H1 (cell line): ENCODE data around the gene MUSTN1. TPM values are rescaled to one million over a fixed set of nuclear protein-coding genes. Genes with fewer than 3 reads are reported as not detected.

Source experiments
- CTCF ChIA-PET: fragments of 300-600 bp; sonication (Branson Sonifier 250); formaldehyde crosslinking; loops from one replicate; lab custom pipeline; 2021; ENCODE audit not compliant: partially characterized antibody; lab: Charles Lee
- POLR2A ChIA-PET: fragments of 300-600 bp; sonication (Branson Sonifier 250); formaldehyde crosslinking; loops from one replicate; lab custom pipeline; 2021; ENCODE audit warnings: inconsistent platforms; ENCODE audit not compliant: partially characterized antibody; lab: Charles Lee
- DNase-seq, 2 experiments: peaks; one replicate each; pipeline versions ENCODE4 v3.0.0 to v3.0.0-alpha.2; 2010 to 2022; ENCODE audit warnings: low spot score in 2 of 2, low read depth in 1 of 2, mixed read lengths in 1 of 2
- FAIRE-seq: peaks from 2 replicates; lab custom pipeline; 2011; peaks lifted over from hg19 to GRCh38; lab: Jason Lieb, UNC
- H2AFZ ChIP-seq: 2 replicates; pipeline ENCODE4 v1.8.1; 2012; ENCODE audit warnings: low read length, inconsistent platforms
- H2AK5ac ChIP-seq: 2 replicates; pipeline ENCODE4 v1.6.1; 2013; ENCODE audit warnings: low read depth, low read length
- H2BK120ac ChIP-seq: replicated peaks from 2 replicates; pipeline ENCODE3; 2013; ENCODE audit warnings: low read depth, low read length, inconsistent platforms
- H2BK12ac ChIP-seq: 2 replicates; pipeline ENCODE4 v1.6.1; 2013; ENCODE audit warnings: low read depth, low read length
- H2BK15ac ChIP-seq: 2 replicates; pipeline ENCODE4 v1.6.1; 2013; ENCODE audit warnings: low read length
- H2BK20ac ChIP-seq: 2 replicates; pipeline ENCODE4 v1.6.1; 2013; ENCODE audit warnings: low read length
- H2BK5ac ChIP-seq: 2 replicates; pipeline ENCODE4 v1.6.1; 2013; ENCODE audit warnings: low read depth, low read length
- H3K14ac ChIP-seq: 2 replicates; pipeline ENCODE4 v1.6.1; 2013; ENCODE audit warnings: inconsistent platforms; ENCODE audit not compliant: insufficient read length
- H3K18ac ChIP-seq: 2 replicates; pipeline ENCODE4 v1.6.1; 2013; ENCODE audit warnings: low read length; ENCODE audit errors: extremely low read depth
- H3K23ac ChIP-seq: 2 replicates; pipeline ENCODE4 v1.6.1; 2013; ENCODE audit warnings: inconsistent platforms; ENCODE audit not compliant: insufficient read length
- H3K23me2 ChIP-seq: 2 replicates; pipeline ENCODE4 v1.6.1; 2013; ENCODE audit warnings: low read depth, low read length
- H3K27ac ChIP-seq: 2 replicates; pipeline ENCODE4 v1.6.1; 2011; ENCODE audit warnings: low read depth, low read length, inconsistent platforms
- H3K27me3 ChIP-seq, 4 experiments: replicated peaks in 1 of 4; 1 replicate in 1 of 4; 2 replicates in 3 of 4; pipeline versions ENCODE4 v1.6.1 to v1.8.1; 2011 to 2013; ENCODE audit warnings: low read length in 3 of 4, mild to moderate bottlenecking in 3 of 4, inconsistent platforms in 2 of 4, mixed read lengths in 2 of 4, moderate library complexity in 1 of 4; ENCODE audit not compliant: control insufficient read depth in 3 of 4, insufficient read depth in 3 of 4; ENCODE audit errors: extremely low read depth in 1 of 4
- H3K36me3 ChIP-seq, 4 experiments: 2 replicates each; pipeline versions ENCODE4 v1.6.1 to v1.8.1; 2011 to 2013; ENCODE audit warnings: mild to moderate bottlenecking in 4 of 4, low read length in 3 of 4, moderate library complexity in 2 of 4, control low read depth in 1 of 4, inconsistent platforms in 1 of 4; ENCODE audit not compliant: insufficient read depth in 4 of 4, control insufficient read depth in 2 of 4
- H3K4ac ChIP-seq: replicated peaks from 2 replicates; pipeline ENCODE3; 2013; ENCODE audit warnings: low read length, low read depth, mixed read lengths, inconsistent platforms; ENCODE audit not compliant: insufficient read length
- H3K4me1 ChIP-seq, 4 experiments: replicated peaks in 1 of 4; 1 replicate in 1 of 4; 2 replicates in 3 of 4; pipeline versions ENCODE4 v1.6.1 to v1.8.1; 2011 to 2013; ENCODE audit warnings: low read length in 3 of 4, inconsistent platforms in 2 of 4, mixed read lengths in 1 of 4; ENCODE audit not compliant: insufficient read depth in 4 of 4, control insufficient read depth in 3 of 4
- H3K4me2 ChIP-seq, 2 experiments: 2 replicates each; pipeline versions ENCODE4 v1.6.1 to v1.8.1; 2011 to 2013; ENCODE audit warnings: low read depth in 2 of 2, low read length in 2 of 2, control low read depth in 1 of 2, inconsistent platforms in 1 of 2, mild to moderate bottlenecking in 1 of 2; ENCODE audit not compliant: insufficient read depth in 1 of 2
- H3K4me3 ChIP-seq, 4 experiments: fragments of 200-600, 300-600 bp in 1 of 4; sonication (generic), shearing (Covaris generic), sonication (Bioruptor Twin) in 1 of 4; 2 replicates each; pipeline versions ENCODE4 v1.5.1 to v1.8.1; 2011 to 2016; ENCODE audit warnings: low read length in 4 of 4, low read depth in 3 of 4, control low read depth in 2 of 4, inconsistent platforms in 2 of 4, mild to moderate bottlenecking in 2 of 4, mixed read lengths in 1 of 4, moderate library complexity in 1 of 4; ENCODE audit not compliant: insufficient read depth in 2 of 4; ENCODE audit errors: extremely low read depth in 1 of 4
- H3K56ac ChIP-seq: replicated peaks from 2 replicates; pipeline ENCODE3; 2013; ENCODE audit warnings: low read depth, mild to moderate bottlenecking, mixed read lengths, low read length, inconsistent platforms; ENCODE audit not compliant: insufficient read length
- H3K79me1 ChIP-seq: 2 replicates; pipeline ENCODE4 v1.6.1; 2013; ENCODE audit warnings: low read depth, low read length, control low read depth
- H3K79me2 ChIP-seq, 2 experiments: 2 replicates each; pipeline versions ENCODE4 v1.6.1 to v1.8.1; 2012 to 2013; ENCODE audit warnings: low read length in 2 of 2, mild to moderate bottlenecking in 2 of 2, inconsistent platforms in 1 of 2; ENCODE audit not compliant: insufficient read depth in 2 of 2, control insufficient read depth in 1 of 2
- H3K9ac ChIP-seq, 4 experiments: replicated peaks in 1 of 4; 1 replicate in 1 of 4; 2 replicates in 3 of 4; pipeline versions ENCODE4 v1.6.1 to v1.8.1; 2011 to 2013; ENCODE audit warnings: low read depth in 3 of 4, low read length in 3 of 4, control low read depth in 2 of 4, mild to moderate bottlenecking in 2 of 4, moderate library complexity in 2 of 4, inconsistent platforms in 1 of 4; ENCODE audit errors: extremely low read depth in 1 of 4
- H3K9me3 ChIP-seq, 2 experiments: 2 replicates each; pipeline versions ENCODE4 v1.6.1 to v1.8.1; 2012 to 2013; ENCODE audit warnings: mild to moderate bottlenecking in 2 of 2, moderate library complexity in 2 of 2, control low read depth in 1 of 2, inconsistent platforms in 1 of 2, low read depth in 1 of 2, low read length in 1 of 2, mixed read lengths in 1 of 2; ENCODE audit not compliant: insufficient read depth in 2 of 2
- H4K20me1 ChIP-seq, 2 experiments: replicated peaks in 1 of 2; 2 replicates each; pipeline versions ENCODE3 to v1.8.1; 2011 to 2013; ENCODE audit warnings: inconsistent platforms in 2 of 2, low read length in 2 of 2, mild to moderate bottlenecking in 1 of 2; ENCODE audit not compliant: insufficient read depth in 2 of 2, control insufficient read depth in 1 of 2
- H4K5ac ChIP-seq: 2 replicates; pipeline ENCODE4 v1.6.1; 2013; ENCODE audit warnings: low read length, low read depth, mixed read lengths, inconsistent platforms; ENCODE audit not compliant: insufficient read length
- H4K8ac ChIP-seq: 2 replicates; pipeline ENCODE4 v1.8.0; 2013; ENCODE audit warnings: mild to moderate bottlenecking, moderate library complexity, low read length, inconsistent platforms; ENCODE audit not compliant: insufficient read depth; ENCODE audit errors: extremely low read depth
- H4K91ac ChIP-seq: replicated peaks from 2 replicates; pipeline ENCODE3; 2013; ENCODE audit warnings: low read length, mixed read lengths, inconsistent platforms; ENCODE audit not compliant: insufficient read length
- BCL11A ChIP-seq, 2 experiments: IDR thresholded peaks; one replicate each; pipeline ENCODE4 v1.6.1; 2011; ENCODE audit warnings: low read depth in 2 of 2, low read length in 2 of 2, mild to moderate bottlenecking in 2 of 2
- CBX8 ChIP-seq: fragments of 300-800, 300-1000 bp; sonication (generic); IDR thresholded peaks from 2 replicates; pipeline ENCODE4 v1.7.1; 2016; ENCODE audit warnings: low read depth, low read length, borderline replicate concordance
- SP4 ChIP-seq: IDR thresholded peaks from 2 replicates; pipeline ENCODE4 v1.6.1; 2012; ENCODE audit warnings: low read length, inconsistent platforms
- SUZ12 ChIP-seq: fragments of 200-600 bp; sonication (generic); IDR thresholded peaks from 2 replicates; pipeline ENCODE4 v1.6.1; 2012; ENCODE audit warnings: mild to moderate bottlenecking, inconsistent platforms, low read length, moderate library complexity, mixed read lengths
- TAF1 ChIP-seq: IDR thresholded peaks from 2 replicates; pipeline ENCODE4 v1.6.1; 2011; ENCODE audit warnings: mild to moderate bottlenecking, low read depth, low read length
- YY1 ChIP-seq: IDR thresholded peaks from 2 replicates; pipeline ENCODE4 v1.6.1; 2011; ENCODE audit warnings: low read depth, mild to moderate bottlenecking, low read length
- WGBS, 2 experiments: shearing (Covaris generic) in 1 of 2; methylation state at CpG; one replicate each; pipeline versions ENCODE4 v1.1.6 to v1.1.7; 2013 to 2015; ENCODE audit warnings: low lambda C conversion rate in 2 of 2, mixed read lengths in 2 of 2, inconsistent platforms in 1 of 2, low coverage in 1 of 2, missing lambda C conversion rate in 1 of 2; ENCODE audit not compliant: insufficient replicate concordance in 2 of 2, insufficient coverage in 1 of 2, insufficient read length in 1 of 2; ENCODE audit errors: extremely low coverage in 1 of 2, missing lambda C conversion rate in 1 of 2; 5-methylcytosine and 5-hydroxymethylcytosine counted together
- polyA plus RNA-seq, 7 experiments: library from polyadenylated mRNA; depleted of rRNA in 3 of 7; stranded (reverse) in 5 of 7; unstranded in 2 of 7; fragments of >200 nt in 5 of 7; fragments of 200-250 nt in 2 of 7; gene quantifications; 1 replicate in 5 of 7; 2 replicates in 1 of 7; 4 replicates in 1 of 7; pipeline versions ENCODE4 v1.2.1 to v1.2.3, GENCODE V29; 2011 to 2013; ENCODE audit warnings: missing spikeins in 2 of 7, mixed read lengths in 2 of 7
- total RNA-seq: library from RNA; stranded (reverse); fragmentation: NEBNext Ultra II Directional; extraction: Animal tissue kit (Norgen Biotek cat#: 25700); gene quantifications from 2 replicates; pipeline ENCODE4 v1.2.1, GENCODE V29; 2021
- TF ChIP-seq, protein P1 (sequence below): IDR thresholded peaks from 2 replicates; pipeline ENCODE4 v1.6.1; 2012; ENCODE audit warnings: inconsistent platforms

The MUSTN1 gene
- total and polyA plus RNA-seq, 2 of the 8 experiments (the other 6 are each of a cell fraction or from before 2014, with no cell fraction given) = 1.1 to 2.4 TPM

DNA sequence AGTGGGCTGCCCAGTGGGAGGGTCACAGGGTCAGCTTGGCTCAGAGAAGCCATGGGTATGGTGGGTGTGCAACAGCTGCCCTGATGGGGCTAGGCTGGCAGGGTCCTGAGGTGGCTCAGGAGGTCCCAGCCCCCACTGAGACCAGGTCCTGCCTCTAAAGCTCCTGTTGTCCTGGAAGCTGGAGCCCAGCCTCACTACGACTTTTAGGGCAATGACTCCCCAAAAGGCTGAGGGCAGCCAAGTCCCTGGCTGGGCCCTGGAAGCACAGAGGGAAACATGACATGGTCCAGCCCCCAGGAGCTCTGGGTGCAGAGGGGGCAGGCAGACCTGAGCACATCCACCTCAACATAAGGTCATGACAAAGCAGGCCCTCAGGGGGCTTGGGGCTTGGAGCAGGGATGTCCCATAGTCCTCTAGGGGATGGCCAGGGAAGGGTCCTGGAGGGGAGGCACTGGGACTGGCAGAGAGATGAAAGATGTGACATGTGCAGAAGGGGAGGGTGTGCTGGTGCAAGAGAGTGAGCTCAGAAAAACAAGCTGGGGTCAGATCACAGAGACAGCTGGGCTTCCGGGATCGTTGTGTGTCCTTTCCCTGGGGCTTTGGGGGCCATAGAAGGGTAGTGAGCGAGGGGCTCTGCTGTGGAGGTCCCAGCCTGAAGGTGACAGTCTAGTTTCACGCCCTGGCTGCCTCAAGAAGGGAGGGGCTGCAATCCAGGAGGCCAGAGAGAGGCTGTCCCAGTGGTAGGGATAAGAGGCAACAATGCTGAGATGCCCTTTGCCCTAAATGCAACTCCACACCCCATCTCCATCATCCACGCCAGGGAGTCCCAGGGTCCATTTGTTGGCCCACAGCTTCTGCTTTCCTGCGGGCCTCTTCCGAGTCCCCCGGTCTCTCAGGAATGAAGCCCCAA lies 40.9 kb downstream of the MUSTN1 start:
- no peak overlapping the region for H2BK15ac ChIP-seq
- CTCF ChIA-PET = interaction anchor here (0.6 to 3.8 kb wide), 17 partner anchors 8 to 376 kb away, joined by 3 to 33 read pairs (median 8); partner anchors contain the start of gene NEK4
- 81% methylated on average over 9 of the region's 9 CpGs; no CpG with 5 or more reads in 1 of the 2 experiments for WGBS, 2 experiments
- H3K9me3 ChIP-seq = no peaks in the 10 kb centered on the region
- H2BK12ac ChIP-seq = no peak overlapping the region
- H2AK5ac ChIP-seq = no peak overlapping the region
- no peak overlapping the region for H3K27ac ChIP-seq
- no peak for FAIRE-seq
- no peak overlapping the region for H2AFZ ChIP-seq
- no peak overlapping the region for H3K4me2 ChIP-seq
- no peak overlapping the region for H4K8ac ChIP-seq
- H4K20me1 ChIP-seq = no peaks in the 10 kb centered on the region
- H3K79me2 ChIP-seq = no peaks in the 10 kb centered on the region
- no peak overlapping the region for H2BK120ac ChIP-seq
- H3K4ac ChIP-seq = no peak overlapping the region
- no peaks in the 10 kb centered on the region for H3K27me3 ChIP-seq
- POLR2A ChIA-PET = interaction anchor here (0.6 to 2.3 kb wide), 2 partner anchors 23 to 27 kb away, joined by 3 to 8 read pairs; partner anchors contain the start of gene NEK4
- H3K4me1 ChIP-seq = no peaks in the 10 kb centered on the region
- no peak overlapping the region for H3K23ac ChIP-seq
- H2BK5ac ChIP-seq = no peak overlapping the region
- no peak for DNase-seq
- H3K36me3 ChIP-seq = no peaks in the 10 kb centered on the region
- H2BK20ac ChIP-seq = no peak overlapping the region
- H4K91ac ChIP-seq = no peak overlapping the region
- H3K56ac ChIP-seq = no peak overlapping the region
- H3K18ac ChIP-seq = no peak overlapping the region
- no peaks in the 10 kb centered on the region for H3K79me1 ChIP-seq
- H3K23me2 ChIP-seq = no peaks in the 10 kb centered on the region
- no peak overlapping the region for H3K4me3 ChIP-seq
- no peak overlapping the region for H3K14ac ChIP-seq
- no peak overlapping the region for H3K9ac ChIP-seq
- H4K5ac ChIP-seq = no peak overlapping the region
- no peak for TF ChIP-seq YY1
- no peak for TF ChIP-seq CBX8
- TF ChIP-seq TAF1 = no peak
- no peak for TF ChIP-seq SUZ12
- TF ChIP-seq, protein P1, sequence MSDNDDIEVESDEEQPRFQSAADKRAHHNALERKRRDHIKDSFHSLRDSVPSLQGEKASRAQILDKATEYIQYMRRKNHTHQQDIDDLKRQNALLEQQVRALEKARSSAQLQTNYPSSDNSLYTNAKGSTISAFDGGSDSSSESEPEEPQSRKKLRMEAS = no peak
- no peak for TF ChIP-seq SP4
- TF ChIP-seq BCL11A (IDR thresholded peaks at IDR 0.05; ENCODE audit: low read depth in 2 of 2, low read length in 2 of 2) = no peak
